Mucosa of descending colon (tissue), 3 donors: ENCODE data around the gene EHMT2. TPM values are rescaled to one million over a fixed set of nuclear protein-coding genes. Genes with fewer than 3 reads are reported as not detected.

Experiments used
- ATAC-seq: fragments of 200-7000 bp; cut with Tn5 transposase; one replicate; pipeline ENCODE4 v1.9.1; 2020; ENCODE audit warnings: mild to moderate bottlenecking, moderate library complexity
- DNase-seq, 3 donors: peaks; one replicate each; pipeline ENCODE4 v3.0.0-alpha.2; 2020
- H3K36me3 ChIP-seq: fragments of 200-600 bp; one replicate; pipeline ENCODE4 v1.8.0; 2021; ENCODE audit warnings: low read depth, mild to moderate bottlenecking
- H3K4me1 ChIP-seq: fragments of 200-600 bp; one replicate; pipeline ENCODE4 v1.8.0; 2021; ENCODE audit warnings: low read depth, mild to moderate bottlenecking
- H3K4me3 ChIP-seq: fragments of 200-600 bp; one replicate; pipeline ENCODE4 v1.8.0; 2021; ENCODE audit warnings: mild to moderate bottlenecking
- H3K9me3 ChIP-seq: fragments of 200-600 bp; one replicate; pipeline ENCODE4 v1.8.0; 2021; ENCODE audit warnings: mild to moderate bottlenecking
- CTCF ChIP-seq: fragments of 200-600 bp; IDR thresholded peaks from one replicate; pipeline ENCODE4 v1.8.0; 2022; ENCODE audit warnings: antibody characterized with exemption, mild to moderate bottlenecking
- intact Hi-C, 2 donors: fragments of 100-400 bp; cut with DNase I in 1 of 2; cut with micrococcal nuclease in 1 of 2; formaldehyde crosslinking; loops; one replicate each; pipeline versions ENCODE4 v1.11.0 to v1.11.1; 2022; cut with DNase I, micrococcal nuclease
- total RNA-seq, 3 donors: library from RNA; stranded (reverse); fragmentation: NEBNext Ultra II Directional in 2 of 3; extraction: Animal tissue kit (Norgen Biotek cat#: 25700) in 2 of 3; gene quantifications; one replicate each; pipeline versions ENCODE4 v1.2.1 to v1.2.4, GENCODE V29; 2021 to 2023
- donor health status: DM: no; HTN: no; CAD: no; lungs with moderate emphysema.
- donor health status: DM: no; HTN: no; CAD: no.
- donor health status: DM: no; HTN: yes; CAD: no.

The EHMT2 gene
- total RNA-seq, 3 donors from 2014 or later: 29.6 to 50.1 (median 36.4) TPM

GRCh38 chr6:31930962-31931361 lies 33.5 kb upstream of the EHMT2 start:
- Histone ChIP-seq H3K4me3 (no peak overlapping the region), H3K4me1 (no peaks in the 10 kb centered on the region), H3K9me3 (no peaks in the 10 kb centered on the region), H3K36me3 (no peaks in the 10 kb centered on the region)
- TF ChIP-seq CTCF: no peak
- DNase-seq (no peak), ATAC-seq (no peak)
- intact Hi-C loops: no loop called here

- H3K36me3 ChIP-seq: no peaks in the 10 kb centered on the region
- DNase-seq (no peak), ATAC-seq (no peak)
- TF ChIP-seq CTCF: no peak
- H3K9me3 ChIP-seq: no peaks in the 10 kb centered on the region
- H3K4me1 ChIP-seq: no peaks in the 10 kb centered on the region
- H3K4me3 ChIP-seq: no peak overlapping the region
- intact Hi-C loops: no loop called here
Measured at GRCh38 chr6:31928672-31928939, 31.1 kb upstream of the EHMT2 start.

- intact Hi-C loops: no loop called here
- DNase-seq (no peak), ATAC-seq (peak; percentile 31)
- H3K4me1 ChIP-seq: no peaks in the 10 kb centered on the region
- no peaks in the 10 kb centered on the region for H3K9me3 ChIP-seq
- no peak overlapping the region for H3K4me3 ChIP-seq
- TF ChIP-seq CTCF: no peak
- H3K36me3 ChIP-seq: no peaks in the 10 kb centered on the region
Measured at GRCh38 chr6:31927863-31928671, 30.6 kb upstream of the EHMT2 start.

GRCh38 chr6:31927242-31927862 lies 29.9 kb upstream of the EHMT2 start, which contains the start of gene C2:
TSS of gene C2 (plus strand) at chr6:31927717. CDS start at chr6:31927753, 36 bp downstream.
- intact Hi-C loops: no loop called here
- Histone ChIP-seq H3K4me1 (no peaks in the 10 kb centered on the region), H3K36me3 (no peaks in the 10 kb centered on the region), H3K4me3 (no peak within 1 kb of the TSS), H3K9me3 (no peaks in the 10 kb centered on the region)
- no peak for TF ChIP-seq CTCF
- peak; percentile 71 for ATAC-seq
- DNase-seq: no peak

GRCh38 chr6:31922942-31923341 lies 25.4 kb upstream of the EHMT2 start:
- TF ChIP-seq CTCF: no peak
- no peak for DNase-seq
- no peaks in the 10 kb centered on the region for H3K4me1 ChIP-seq
- intact Hi-C loops: no loop called here
- H3K36me3 ChIP-seq: no peaks in the 10 kb centered on the region
- ATAC-seq: no peak
- H3K4me3 ChIP-seq: no peak overlapping the region
- no peaks in the 10 kb centered on the region for H3K9me3 ChIP-seq
